GM12878 (cell line): ENCODE measurements around the gene AGAP1. TPM values are rescaled to one million over a fixed set of nuclear protein-coding genes. Genes with fewer than 3 reads are reported as not detected.

ENCODE experiments used
- ATAC-seq: fragments of 200-7000 bp; cut with Tn5 transposase; 3 replicates; pipeline ENCODE4 v1.9.1; 2020; ENCODE audit warnings: mild to moderate bottlenecking, moderate library complexity
- BruUV-seq: library from RNA; stranded (reverse); fragments of 400-500 nt; replicated peaks from 2 replicates; lab custom pipeline; 2021; lab: Mats Ljungman, UMichigan
- CTCF ChIA-PET: fragments of 300-600 bp; sonication (Branson Sonifier 250); formaldehyde crosslinking; extraction: SDS; loops from one replicate; lab custom pipeline; 2021; ENCODE audit warnings: inconsistent platforms; lab: Yijun Ruan, JAX
- POLR2A ChIA-PET: fragments of 350-600 bp; formaldehyde crosslinking; extraction: SDS; loops from one replicate; lab custom pipeline; 2021; ENCODE audit warnings: inconsistent platforms; lab: Charles Lee
- RAD21 ChIA-PET: fragments of 300-600 bp; sonication (Branson Sonifier 250); formaldehyde crosslinking; loops from one replicate; lab custom pipeline; 2023; ENCODE audit warnings: antibody characterized with exemption; ENCODE audit not compliant: unreplicated experiment; lab: Charles Lee
- SMC1A ChIA-PET: fragments of 300-600 bp; sonication (Branson Sonifier 250); formaldehyde crosslinking; loops from one replicate; lab custom pipeline; 2023; ENCODE audit not compliant: unreplicated experiment, uncharacterized antibody; lab: Charles Lee
- DNase-seq: peaks from one replicate; pipeline ENCODE4 v3.0.0-alpha.2; 2011; ENCODE audit warnings: low read depth, low spot score
- FAIRE-seq: peaks from 3 replicates; lab custom pipeline; 2011; peaks lifted over from hg19 to GRCh38; lab: Jason Lieb, UNC
- H2AFZ ChIP-seq: 2 replicates; pipeline ENCODE4 v1.6.0; 2011; ENCODE audit warnings: low read depth, low read length, control low read depth; ENCODE audit not compliant: control insufficient read depth
- H3K27ac ChIP-seq: 2 replicates; pipeline ENCODE4 v1.5.1; 2011; ENCODE audit warnings: control low read depth; ENCODE audit not compliant: control insufficient read depth, insufficient read depth
- H3K27me3 ChIP-seq, 2 experiments: replicated peaks in 1 of 2; 2 replicates each; pipeline versions ENCODE4 v1.6.0 to v1.6.1; 2011; ENCODE audit warnings: low read length in 1 of 2; ENCODE audit not compliant: control insufficient read depth in 2 of 2, insufficient read depth in 2 of 2
- H3K36me3 ChIP-seq, 2 experiments: 2 replicates each; pipeline ENCODE4 v1.5.1; 2011; ENCODE audit warnings: low read length in 1 of 2; ENCODE audit not compliant: control insufficient read depth in 2 of 2, insufficient read depth in 2 of 2
- H3K4me1 ChIP-seq: 2 replicates; pipeline ENCODE4 v1.6.1; 2011; ENCODE audit warnings: mild to moderate bottlenecking, low read length, moderate library complexity, mixed read lengths; ENCODE audit not compliant: control insufficient read depth, insufficient read depth
- H3K4me2 ChIP-seq: 2 replicates; pipeline ENCODE4 v1.6.0; 2011; ENCODE audit warnings: control low read depth; ENCODE audit not compliant: control insufficient read depth, insufficient read depth
- H3K4me3 ChIP-seq: fragments of 200-600 bp; sonication (generic); 2 replicates; pipeline ENCODE4 v1.5.1; 2016
- H3K79me2 ChIP-seq: 2 replicates; pipeline ENCODE4 v1.6.0; 2011; ENCODE audit warnings: low read length; ENCODE audit not compliant: control insufficient read depth, insufficient read depth
- H3K9ac ChIP-seq: 2 replicates; pipeline ENCODE4 v1.8.0; 2011; ENCODE audit warnings: low read length, control low read depth, mixed read lengths; ENCODE audit not compliant: control insufficient read depth, insufficient read depth
- H3K9me3 ChIP-seq: replicated peaks from 3 replicates; pipeline ENCODE4 v1.5.1; 2011; ENCODE audit warnings: mild to moderate bottlenecking, low read length; ENCODE audit not compliant: control insufficient read depth, insufficient read depth
- H4K20me1 ChIP-seq: 2 replicates; pipeline ENCODE4 v1.6.0; 2011; ENCODE audit not compliant: control insufficient read depth, insufficient read depth
- CBX3 ChIP-seq: fragments of 200-600 bp; sonication (generic); IDR thresholded peaks from 2 replicates; pipeline ENCODE4 v1.6.1; 2016; ENCODE audit warnings: low read depth, borderline replicate concordance
- E2F8 ChIP-seq: fragments of 450-650 bp; IDR thresholded peaks from 2 replicates; pipeline ENCODE4 v1.6.1; 2018; ENCODE audit warnings: mild to moderate bottlenecking, low read depth, moderate library complexity; ENCODE audit not compliant: partially characterized antibody
- IKZF1 ChIP-seq: fragments of 450-650 bp; conservative IDR thresholded peaks from 2 replicates; pipeline ENCODE4 v1.6.1; 2017; ENCODE audit warnings: antibody characterized with exemption, mild to moderate bottlenecking
- MYC ChIP-seq: IDR thresholded peaks from 2 replicates; pipeline ENCODE4 v1.6.1; 2011; ENCODE audit warnings: mild to moderate bottlenecking, low read length, moderate library complexity, inconsistent platforms; ENCODE audit not compliant: insufficient read depth, insufficient replicate concordance, insufficient read length, severe bottlenecking
- NBN ChIP-seq: fragments of 450-650 bp; IDR thresholded peaks from 2 replicates; pipeline ENCODE4 v1.6.1; 2016
- PML ChIP-seq: IDR thresholded peaks from 2 replicates; pipeline ENCODE4 v1.6.1; 2012; ENCODE audit warnings: low read length, inconsistent platforms
- RELA ChIP-seq: fragments of 450-650 bp; IDR thresholded peaks from 2 replicates; pipeline ENCODE4 v1.8.0; 2014; ENCODE audit warnings: borderline replicate concordance; ENCODE audit not compliant: partially characterized antibody
- SMAD5 ChIP-seq: IDR thresholded peaks from 2 replicates; pipeline ENCODE4 v1.6.1; 2016; ENCODE audit warnings: antibody characterized with exemption, low read depth
- STAT1 ChIP-seq: fragments of 450-650 bp; conservative IDR thresholded peaks from 2 replicates; pipeline ENCODE4 v1.6.1; 2014; ENCODE audit warnings: antibody characterized with exemption, mild to moderate bottlenecking
- TBL1XR1 ChIP-seq: IDR thresholded peaks from 2 replicates; pipeline ENCODE4 v1.6.1; 2012; ENCODE audit warnings: low read depth, low read length, improper control_type of control experiment
- TCF12 ChIP-seq: IDR thresholded peaks from 2 replicates; pipeline ENCODE4 v1.6.1; 2011; ENCODE audit warnings: low read depth, mild to moderate bottlenecking, low read length
- ZNF207 ChIP-seq: fragments of 450-650 bp; IDR thresholded peaks from 2 replicates; pipeline ENCODE4 v1.6.1; 2014; ENCODE audit warnings: antibody characterized with exemption, mild to moderate bottlenecking, borderline replicate concordance
- ZNF274 ChIP-seq: IDR thresholded peaks from one replicate; pipeline ENCODE4 v1.8.0; 2011; ENCODE audit not compliant: insufficient read length, insufficient read depth
- WGBS: methylation state at CpG from one replicate; pipeline ENCODE4 v1.1.6; 2016; ENCODE audit warnings: low lambda C conversion rate; ENCODE audit not compliant: insufficient replicate concordance, insufficient coverage; ENCODE audit errors: missing lambda C conversion rate; 5-methylcytosine and 5-hydroxymethylcytosine counted together
- in situ Hi-C: fragments of 300-500 bp; cut with MboI; formaldehyde crosslinking; loops from 9 replicates; pipeline ENCODE4 v1.14.3; 2018; ENCODE audit warnings: mixed read lengths
- intact Hi-C: fragments of 100-400 bp; cut with micrococcal nuclease; formaldehyde crosslinking; loops from one replicate; pipeline ENCODE4 v1.14.2; 2022; ENCODE audit not compliant: unreplicated experiment
- polyA plus RNA-seq, 11 experiments: library from polyadenylated mRNA; depleted of rRNA in 4 of 11; unstranded in 6 of 11; stranded (reverse) in 5 of 11; fragments of >200 nt; fragmentation: Nextera tagmentation in 4 of 11; fragmentation: Illumina TruSeq in 1 of 11; extraction: Ambion mirVana in 4 of 11; extraction: Trizol in 1 of 11; gene quantifications; 1 replicate in 1 of 11; 2 replicates in 10 of 11; pipeline versions ENCODE4 v1.2.1 to v1.2.3, GENCODE V29; 2011 to 2016; ENCODE audit warnings: inconsistent platforms in 2 of 11, missing spikeins in 2 of 11, low read depth in 1 of 11
- total RNA-seq, 4 experiments: library from RNA; depleted of rRNA in 3 of 4; stranded (reverse); fragments of >200 nt in 3 of 4; fragmentation: Illumina TruSeq in 1 of 4; extraction: Trizol in 1 of 4; gene quantifications; 2 replicates each; pipeline versions ENCODE4 v1.2.1 to v1.2.3, GENCODE V29; 2013 to 2021

AGAP1 gene
- total and polyA plus RNA-seq, 10 of the 15 experiments (the other 5 are each of a cell fraction or from before 2014, with no cell fraction given), result 0.05 to 0.15 (median 0.06) TPM; not detected in 7

- Histone ChIP-seq H2AFZ (no peak overlapping the region), H3K4me1 (no peaks in the 10 kb centered on the region), H4K20me1 (no peaks in the 10 kb centered on the region), H3K4me3 (no peak overlapping the region), H3K79me2 (no peaks in the 10 kb centered on the region), H3K9ac (no peak overlapping the region), H3K4me2 (no peak overlapping the region), H3K27me3 (no peaks in the 10 kb centered on the region; a peak in 1 of 4 replicates), H3K9me3 (no peaks in the 10 kb centered on the region), H3K27ac (no peak overlapping the region), H3K36me3 (no peaks in the 10 kb centered on the region)
- 34% methylated on average over 8 of the region's 8 CpGs for WGBS
- RAD21 ChIA-PET, result no interaction called here
- DNase-seq (no peak), ATAC-seq (no peak), FAIRE-seq (no peak)
- BruUV-seq, result no TSS peak
- CTCF ChIA-PET, result interaction anchor here (0.5 to 1.4 kb wide), 2 partner anchors 10 to 205 kb away, joined by 3 read pairs; no protein-coding TSS in a partner anchor
- SMC1A ChIA-PET, result no interaction called here
- POLR2A ChIA-PET, result no interaction called here
- TF ChIP-seq E2F8 (no peak), IKZF1 (no peak), PML (no peak), CBX3 (no peak)
- in situ Hi-C loops, result no loop called here
- intact Hi-C loops, result no loop called here
These were observed 547.8 kb downstream of the AGAP1 start for GRCh38 chr2:236041616-236042015.

- intact Hi-C loops (no loop called here), in situ Hi-C loops (no loop called here)
- POLR2A ChIA-PET, result no interaction called here
- no peaks in the 10 kb centered on the region; a peak in 2 of 4 replicates for H3K27me3 ChIP-seq
- RAD21 ChIA-PET, result no interaction called here
- no peak overlapping the region for H3K27ac ChIP-seq
- FAIRE-seq (no peak), DNase-seq (no peak), ATAC-seq (no peak)
- CTCF ChIA-PET, result interaction anchor here (1.4 kb wide), 1 partner anchor 11 kb away, joined by 3 read pairs; no protein-coding TSS in a partner anchor
- H3K9me3 ChIP-seq, result no peaks in the 10 kb centered on the region
- SMC1A ChIA-PET, result no interaction called here
- WGBS, result 1% methylated on average over 6 of the region's 6 CpGs
- H2AFZ ChIP-seq, result no peak overlapping the region
- no peaks in the 10 kb centered on the region for H3K36me3 ChIP-seq
- H3K4me3 ChIP-seq, result no peak overlapping the region
- no peak overlapping the region for H3K4me2 ChIP-seq
- H3K79me2 ChIP-seq, result no peaks in the 10 kb centered on the region
- no peak overlapping the region for H3K9ac ChIP-seq
- no TSS peak for BruUV-seq
- no peaks in the 10 kb centered on the region for H3K4me1 ChIP-seq
- TF ChIP-seq STAT1 (no peak), RELA (no peak), ZNF274 (no peak), SMAD5 (no peak), TBL1XR1 (no peak), TCF12 (no peak), MYC (no peak), NBN (no peak), ZNF207 (no peak)
- no peaks in the 10 kb centered on the region for H4K20me1 ChIP-seq
These were observed 548.2 kb downstream of the AGAP1 start for GRCh38 chr2:236042087-236042486.
